Colonic mucosa (tissue), 4 donors: ENCODE results near the gene HK3. TPM values are rescaled to one million over a fixed set of nuclear protein-coding genes. Genes with fewer than 3 reads are reported as not detected.

Experiments used
- DNase-seq: peaks from one replicate; pipeline ENCODE4 v3.0.0-alpha.2; 2020
- H3K27ac ChIP-seq: fragments of 200-600 bp; one replicate; pipeline ENCODE4 v1.8.0; 2021
- H3K27me3 ChIP-seq: fragments of 200-600 bp; one replicate; pipeline ENCODE4 v1.8.0; 2021
- H3K36me3 ChIP-seq: fragments of 200-600 bp; one replicate; pipeline ENCODE4 v1.8.0; 2021
- H3K4me1 ChIP-seq: fragments of 200-600 bp; one replicate; pipeline ENCODE4 v1.8.0; 2021; ENCODE audit warnings: mild to moderate bottlenecking
- H3K4me3 ChIP-seq: fragments of 200-600 bp; one replicate; pipeline ENCODE4 v1.8.0; 2021
- H3K9ac ChIP-seq, 2 donors: one replicate each; pipeline ENCODE4 v1.7.0; 2013; ENCODE audit warnings: control low read depth in 2 of 2, low read depth in 2 of 2, low read length in 2 of 2
- H3K9me3 ChIP-seq: fragments of 200-600 bp; one replicate; pipeline ENCODE4 v1.8.0; 2021
- intact Hi-C: fragments of 100-400 bp; cut with DNase I; formaldehyde crosslinking; loops from one replicate; pipeline ENCODE4 v1.14.1; 2022
- total RNA-seq, 2 donors: library from RNA; stranded (reverse); fragmentation: NEBNext Ultra II Directional in 1 of 2; extraction: Animal tissue kit (Norgen Biotek cat#: 25700) in 1 of 2; gene quantifications; one replicate each; pipeline ENCODE4 v1.2.1, GENCODE V29; 2021
- TF ChIP-seq, protein P1 (sequence below): fragments of 200-600 bp; IDR thresholded peaks from one replicate; pipeline ENCODE4 v1.8.0; 2022; ENCODE audit warnings: antibody characterized with exemption, mild to moderate bottlenecking
- donor health status: healthy.
- donor health status: DM: no; HTN: no; CAD: no.
- donor health status: DM: no; HTN: no; CAD: no.

Gene HK3
- total RNA-seq, 2 donors from 2014 or later = 1.6 to 3.0 TPM

DNA sequence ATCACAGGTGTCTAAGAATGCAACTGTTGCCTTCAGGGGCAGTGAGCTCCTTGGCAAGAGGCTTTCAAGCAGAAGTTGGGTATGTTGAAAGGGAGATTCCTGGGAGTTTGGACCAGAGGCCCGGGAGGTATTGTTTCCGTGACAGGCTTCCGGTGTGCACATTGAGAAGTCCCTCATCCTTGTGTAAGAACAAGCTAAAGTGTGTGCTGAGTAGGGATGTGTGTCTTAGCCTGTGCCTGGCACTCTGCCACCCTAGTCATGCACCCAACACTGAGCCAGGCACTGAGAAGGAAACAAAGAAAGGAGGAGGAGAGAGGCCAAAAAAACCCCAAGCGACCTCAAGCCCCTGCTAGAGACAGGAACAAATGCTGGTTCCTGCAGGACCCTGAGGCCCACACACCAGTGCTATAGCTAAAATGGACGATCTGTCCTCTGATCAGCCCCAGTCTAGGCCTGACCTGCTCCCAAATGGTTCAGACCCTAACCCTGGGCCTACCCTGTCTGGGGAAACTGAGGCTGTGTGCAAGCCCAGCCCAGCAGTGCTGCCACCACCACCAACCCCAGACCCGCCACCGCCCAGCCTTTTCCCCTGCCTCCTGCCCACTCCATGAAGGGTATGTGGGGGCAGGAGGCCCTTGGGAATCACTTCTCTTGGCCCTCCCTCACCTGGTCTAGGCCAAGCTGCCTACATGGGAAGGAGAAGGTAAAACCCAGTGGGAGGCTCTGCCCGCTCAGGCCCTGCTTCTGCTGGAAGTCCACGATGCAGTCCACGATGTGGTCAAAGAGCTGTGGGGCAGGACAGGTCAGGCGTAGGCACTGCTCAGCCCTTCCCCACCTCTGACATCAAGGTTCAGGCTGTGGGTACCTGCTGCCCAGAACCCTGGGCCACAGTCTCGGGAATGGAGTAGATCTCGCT, 12.6 kb downstream of the HK3 start:
- Histone ChIP-seq H3K9me3 (no peaks in the 10 kb centered on the region), H3K36me3 (no peaks in the 10 kb centered on the region), H3K4me3 (no peak overlapping the region), H3K27me3 (no peaks in the 10 kb centered on the region), H3K27ac (no peak overlapping the region), H3K9ac (no peak overlapping the region), H3K4me1 (no peaks in the 10 kb centered on the region)
- DNase-seq = no peak
- TF ChIP-seq, protein P1, sequence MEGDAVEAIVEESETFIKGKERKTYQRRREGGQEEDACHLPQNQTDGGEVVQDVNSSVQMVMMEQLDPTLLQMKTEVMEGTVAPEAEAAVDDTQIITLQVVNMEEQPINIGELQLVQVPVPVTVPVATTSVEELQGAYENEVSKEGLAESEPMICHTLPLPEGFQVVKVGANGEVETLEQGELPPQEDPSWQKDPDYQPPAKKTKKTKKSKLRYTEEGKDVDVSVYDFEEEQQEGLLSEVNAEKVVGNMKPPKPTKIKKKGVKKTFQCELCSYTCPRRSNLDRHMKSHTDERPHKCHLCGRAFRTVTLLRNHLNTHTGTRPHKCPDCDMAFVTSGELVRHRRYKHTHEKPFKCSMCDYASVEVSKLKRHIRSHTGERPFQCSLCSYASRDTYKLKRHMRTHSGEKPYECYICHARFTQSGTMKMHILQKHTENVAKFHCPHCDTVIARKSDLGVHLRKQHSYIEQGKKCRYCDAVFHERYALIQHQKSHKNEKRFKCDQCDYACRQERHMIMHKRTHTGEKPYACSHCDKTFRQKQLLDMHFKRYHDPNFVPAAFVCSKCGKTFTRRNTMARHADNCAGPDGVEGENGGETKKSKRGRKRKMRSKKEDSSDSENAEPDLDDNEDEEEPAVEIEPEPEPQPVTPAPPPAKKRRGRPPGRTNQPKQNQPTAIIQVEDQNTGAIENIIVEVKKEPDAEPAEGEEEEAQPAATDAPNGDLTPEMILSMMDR = no peak
- intact Hi-C loops = no loop called here

DNA sequence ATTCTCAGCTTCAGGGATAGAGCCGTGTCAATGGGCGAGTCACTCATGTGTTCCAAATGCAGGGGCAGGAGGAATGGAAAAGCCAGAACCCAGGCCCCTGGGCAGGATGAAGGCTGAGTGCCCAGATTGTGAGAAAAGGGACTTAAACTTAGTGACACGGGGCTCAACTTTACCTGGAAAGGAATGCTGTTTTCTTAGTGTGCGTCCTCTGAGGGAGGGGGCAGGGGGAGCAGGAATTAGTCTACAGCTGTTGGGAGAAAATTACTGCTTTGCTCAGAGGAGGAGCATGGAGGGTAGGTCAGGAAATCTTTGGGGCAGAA, 14.6 kb downstream of the HK3 start:
- Histone ChIP-seq H3K4me1 (no peaks in the 10 kb centered on the region), H3K27ac (no peak overlapping the region), H3K27me3 (no peaks in the 10 kb centered on the region), H3K36me3 (no peaks in the 10 kb centered on the region), H3K4me3 (no peak overlapping the region), H3K9ac (no peak overlapping the region), H3K9me3 (no peaks in the 10 kb centered on the region)
- intact Hi-C loops = no loop called here
- DNase-seq = no peak
- TF ChIP-seq, protein P1 = no peak

DNA sequence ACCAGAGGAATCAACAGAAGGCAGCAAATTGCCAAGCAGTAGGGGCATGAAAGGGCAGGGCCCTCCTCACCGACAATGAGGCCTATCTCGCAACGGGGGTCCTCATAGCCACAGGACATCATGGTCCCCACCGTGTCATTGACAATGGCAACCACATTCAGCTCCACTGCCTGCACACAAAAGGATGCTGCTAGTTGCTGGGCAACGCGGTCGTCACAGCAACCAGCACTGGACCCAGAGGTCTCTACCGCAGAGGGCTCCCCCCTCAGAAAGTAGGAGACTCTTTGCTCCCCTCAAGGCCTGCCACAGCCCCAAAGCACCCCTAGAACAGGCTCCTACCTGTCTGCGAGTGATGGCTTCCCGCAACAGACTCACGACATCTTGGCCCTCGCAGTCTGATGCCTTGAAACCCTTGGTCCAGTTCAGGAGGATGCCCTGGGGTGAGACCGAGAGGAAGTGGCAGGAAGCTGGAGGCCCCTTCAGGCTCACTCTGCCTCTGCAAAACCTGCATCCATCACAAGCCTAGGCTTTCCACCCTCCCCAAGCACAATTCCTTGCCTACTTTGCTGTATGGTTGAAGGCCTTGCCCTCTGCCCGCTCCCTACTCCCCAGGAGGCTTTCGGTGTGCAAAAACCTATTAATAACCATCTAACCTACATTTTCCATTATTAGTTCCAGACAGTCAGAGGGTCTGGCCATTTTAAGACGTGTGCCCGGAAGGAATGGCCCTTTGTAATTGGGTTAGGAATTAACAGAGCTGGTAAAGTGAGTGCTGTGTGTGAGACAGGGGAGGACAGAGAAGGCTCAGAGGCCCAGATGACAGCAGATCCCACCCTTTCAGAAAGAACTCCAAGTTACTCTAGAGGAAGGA, 15.2 kb downstream of the HK3 start:
- Histone ChIP-seq H3K4me3 (no peak overlapping the region), H3K9ac (no peak overlapping the region), H3K9me3 (no peaks in the 10 kb centered on the region), H3K27me3 (no peaks in the 10 kb centered on the region), H3K36me3 (no peaks in the 10 kb centered on the region), H3K27ac (no peak overlapping the region), H3K4me1 (no peaks in the 10 kb centered on the region)
- TF ChIP-seq, protein P1 = no peak
- no peak for DNase-seq
- intact Hi-C loops = no loop called here

DNA sequence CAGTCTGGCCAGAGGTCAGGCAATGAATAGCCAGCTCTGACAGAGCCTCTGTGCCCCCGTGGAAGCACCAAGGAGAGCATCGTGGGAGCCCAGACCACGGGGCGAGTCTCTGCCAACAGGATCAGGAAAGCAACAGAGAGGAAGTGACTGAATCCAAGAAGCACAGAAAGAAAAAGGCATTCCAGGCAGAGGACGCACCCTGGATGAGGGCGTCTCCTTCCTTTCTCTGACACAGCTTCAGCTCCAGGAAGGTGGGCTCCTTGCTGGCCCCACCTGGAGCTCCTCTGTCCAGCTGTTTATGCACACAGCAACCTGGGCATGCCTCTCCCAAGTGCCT, 16.6 kb downstream of the HK3 start:
- no peak for DNase-seq
- no peak overlapping the region for H3K4me3 ChIP-seq
- H3K27ac ChIP-seq = no peak overlapping the region
- H3K27me3 ChIP-seq = no peaks in the 10 kb centered on the region
- H3K36me3 ChIP-seq = no peaks in the 10 kb centered on the region
- no peaks in the 10 kb centered on the region for H3K9me3 ChIP-seq
- no peaks in the 10 kb centered on the region for H3K4me1 ChIP-seq
- H3K9ac ChIP-seq = no peak overlapping the region
- TF ChIP-seq, protein P1 = no peak
- intact Hi-C loops = no loop called here

DNA sequence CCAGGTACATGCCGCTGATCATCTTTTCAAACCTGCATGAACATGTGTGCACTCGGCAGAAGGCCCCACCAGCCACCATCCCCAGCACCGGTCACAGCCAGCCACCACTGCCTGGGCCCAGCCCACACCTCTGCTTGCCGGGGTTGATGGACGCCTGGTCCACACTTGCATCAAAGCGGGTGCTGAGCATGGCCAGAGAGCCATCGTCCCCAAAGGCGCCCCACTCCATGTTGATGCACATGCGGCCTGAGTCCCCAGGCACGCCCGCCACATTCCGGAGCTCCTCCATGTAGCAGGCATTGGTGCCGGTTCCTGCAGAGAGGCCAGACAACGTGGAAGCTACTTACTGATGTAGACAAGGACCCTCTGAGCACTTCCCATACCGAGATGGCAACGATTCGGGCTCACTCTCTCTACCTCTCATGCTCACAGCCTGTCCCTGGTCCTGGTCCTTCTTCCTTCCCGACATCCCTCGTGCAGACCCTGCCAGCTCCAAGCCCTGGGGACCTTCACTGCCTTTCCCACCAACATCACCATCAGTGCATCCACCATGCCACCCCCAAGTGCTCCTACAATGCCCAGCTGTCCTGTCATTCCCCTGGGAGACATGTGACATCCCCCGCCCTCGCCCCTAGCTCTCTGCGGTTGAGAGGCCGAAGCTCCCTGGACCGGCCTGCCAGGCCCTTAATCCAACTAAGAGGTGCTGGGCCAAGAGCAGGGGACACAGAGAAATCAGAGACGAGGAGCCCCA, 17.2 kb downstream of the HK3 start:
- H3K9me3 ChIP-seq = no peaks in the 10 kb centered on the region
- peaks cover 4% of the 10 kb centered on the region for H3K27me3 ChIP-seq
- no peak overlapping the region for H3K27ac ChIP-seq
- H3K4me3 ChIP-seq = no peak overlapping the region
- intact Hi-C loops = no loop called here
- no peak for DNase-seq
- no peaks in the 10 kb centered on the region for H3K36me3 ChIP-seq
- TF ChIP-seq, protein P1 = no peak
- H3K9ac ChIP-seq = no peak overlapping the region
- H3K4me1 ChIP-seq = no peaks in the 10 kb centered on the region
